ENCODE measurements around the gene OSBPL5.

DNA sequence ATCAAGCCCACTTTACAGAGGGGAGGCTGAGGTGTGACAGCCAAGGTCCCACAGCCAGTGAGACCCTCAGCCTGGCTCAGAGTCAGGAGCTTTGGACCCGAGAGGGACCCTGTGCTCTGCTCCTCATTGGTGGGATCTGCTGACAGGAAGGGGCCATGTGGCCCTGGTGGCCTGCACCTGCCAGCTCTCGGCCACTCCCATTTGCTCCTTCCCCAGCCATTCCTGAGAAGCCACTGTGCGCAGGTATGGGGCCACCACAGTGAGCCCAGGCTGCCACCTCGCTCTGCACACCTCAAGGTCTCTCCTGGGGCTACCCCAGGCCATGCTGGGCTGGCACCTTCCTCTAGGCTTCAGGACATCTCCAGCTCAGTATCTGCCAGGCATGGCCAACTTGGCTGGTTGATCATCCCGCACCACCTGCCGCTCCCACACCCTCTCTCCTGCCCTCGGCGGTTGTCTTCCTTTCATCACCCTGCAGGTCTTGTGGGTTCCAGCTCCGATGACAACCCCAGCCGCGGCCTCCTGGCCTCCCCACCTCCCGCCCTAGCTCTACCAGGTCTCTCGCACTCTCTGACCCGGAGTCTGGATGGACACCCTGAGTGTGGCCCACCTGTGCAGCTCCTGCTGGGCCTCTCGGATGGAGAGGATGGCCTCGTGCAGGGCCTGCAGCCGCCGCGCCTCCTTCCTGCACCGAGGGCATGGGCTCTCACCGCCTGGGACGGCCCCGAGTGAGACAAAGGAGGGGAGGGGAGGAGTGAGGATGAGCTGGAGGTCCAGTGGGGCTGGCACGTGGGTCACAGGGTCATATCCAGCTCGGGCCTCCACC, 75.7 kb downstream of the OSBPL5 start:
- TF ChIP-seq, protein P1, sequence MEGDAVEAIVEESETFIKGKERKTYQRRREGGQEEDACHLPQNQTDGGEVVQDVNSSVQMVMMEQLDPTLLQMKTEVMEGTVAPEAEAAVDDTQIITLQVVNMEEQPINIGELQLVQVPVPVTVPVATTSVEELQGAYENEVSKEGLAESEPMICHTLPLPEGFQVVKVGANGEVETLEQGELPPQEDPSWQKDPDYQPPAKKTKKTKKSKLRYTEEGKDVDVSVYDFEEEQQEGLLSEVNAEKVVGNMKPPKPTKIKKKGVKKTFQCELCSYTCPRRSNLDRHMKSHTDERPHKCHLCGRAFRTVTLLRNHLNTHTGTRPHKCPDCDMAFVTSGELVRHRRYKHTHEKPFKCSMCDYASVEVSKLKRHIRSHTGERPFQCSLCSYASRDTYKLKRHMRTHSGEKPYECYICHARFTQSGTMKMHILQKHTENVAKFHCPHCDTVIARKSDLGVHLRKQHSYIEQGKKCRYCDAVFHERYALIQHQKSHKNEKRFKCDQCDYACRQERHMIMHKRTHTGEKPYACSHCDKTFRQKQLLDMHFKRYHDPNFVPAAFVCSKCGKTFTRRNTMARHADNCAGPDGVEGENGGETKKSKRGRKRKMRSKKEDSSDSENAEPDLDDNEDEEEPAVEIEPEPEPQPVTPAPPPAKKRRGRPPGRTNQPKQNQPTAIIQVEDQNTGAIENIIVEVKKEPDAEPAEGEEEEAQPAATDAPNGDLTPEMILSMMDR (IDR thresholded peaks at IDR 0.05) = no peak
- TF ChIP-seq POLR2A (IDR thresholded peaks at IDR 0.05) = no peak
- TF ChIP-seq EP300 (IDR thresholded peaks at IDR 0.05) = no peak

Data from stomach (tissue), 4 donors.